Measurements from ENCODE around the gene LRRC25.

DNA sequence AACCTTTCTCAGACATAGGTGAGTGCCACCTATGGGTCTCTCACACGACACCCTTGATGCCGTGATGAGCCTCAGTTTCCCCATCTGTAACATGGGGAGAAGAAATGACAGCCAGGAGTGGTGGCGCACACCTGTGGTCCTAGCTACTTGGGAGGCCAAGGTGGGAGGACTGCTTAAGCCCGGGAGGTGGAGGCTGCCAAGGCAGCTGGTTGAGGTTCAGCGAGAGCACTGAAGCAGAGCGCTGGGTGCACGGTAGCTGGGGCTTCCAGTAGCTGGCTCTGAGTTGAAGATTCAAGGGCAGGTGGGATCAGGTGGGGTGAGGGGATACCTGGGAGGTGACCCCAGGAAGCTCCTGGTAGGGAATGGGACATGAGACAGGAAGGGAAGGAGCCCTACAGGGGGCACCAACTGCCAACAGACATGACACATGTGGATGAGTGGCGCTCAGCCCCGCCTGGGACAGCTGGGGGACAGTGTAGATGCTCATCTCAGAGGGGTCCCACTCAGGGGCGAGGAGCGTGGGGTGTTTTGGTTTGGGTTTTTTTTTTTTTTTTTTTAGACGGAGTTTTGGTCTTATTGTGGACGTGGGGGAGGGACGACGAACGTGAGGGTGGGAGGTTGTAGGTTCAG, 15.3 kb upstream of the LRRC25 start:
- TF ChIP-seq EZH2 (IDR thresholded peaks at IDR 0.05; ENCODE audit: insufficient read depth, poor library complexity, severe bottlenecking) (no peak), EZH2phosphoT487 (IDR thresholded peaks at IDR 0.05; ENCODE audit: insufficient read depth, low read depth) (no peak)

Measured in GM23248 (cell line).